Measurements from ENCODE around the gene DIS3L.
A peak's percentile ranks its signal among the peaks of the same experiment; 100 is the strongest.
"Not testable (repeated sequence)": the region's sequence is repeated elsewhere in the genome, so short reads cannot be mapped to it uniquely, and the experiment has no call there.

DIS3L gene

DNA sequence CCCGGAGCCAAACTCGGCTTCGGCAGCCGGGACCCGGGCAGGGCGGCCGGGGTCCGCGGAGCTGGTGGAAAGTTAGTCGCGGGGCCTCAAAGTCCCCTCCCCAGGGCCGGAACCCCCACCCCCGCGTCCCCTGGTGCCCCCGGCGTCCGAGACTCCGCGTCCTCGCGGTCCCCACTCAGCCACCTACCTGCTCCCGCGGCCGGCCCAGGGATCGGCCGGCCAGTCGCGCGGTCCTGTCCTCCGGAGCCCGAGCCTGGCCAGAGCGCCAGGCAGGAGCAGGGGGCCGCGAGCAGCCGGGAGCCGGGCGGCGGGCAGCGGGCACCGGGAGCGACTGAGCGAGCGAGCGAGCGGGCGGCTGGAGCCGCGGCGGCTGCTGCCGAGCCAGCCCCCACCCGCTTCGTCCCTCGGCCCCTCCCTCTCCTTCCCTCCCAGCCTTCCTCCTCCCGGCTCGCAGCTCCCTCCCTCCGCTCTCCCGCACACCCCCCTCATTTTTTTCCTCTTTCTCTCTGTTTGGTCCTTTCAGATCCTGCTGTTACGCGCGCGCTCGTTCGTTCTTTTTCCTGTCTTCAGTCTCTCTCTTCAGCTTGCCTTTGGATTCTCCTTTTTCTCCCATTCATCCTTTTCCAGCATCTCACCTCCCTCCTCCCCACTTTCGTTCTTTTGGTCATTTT lies 39.8 kb upstream of the DIS3L start, which contains the start of gene MEGF11:
Gene MEGF11, minus strand, starts transcription at position 333 of the 671 bp plus-strand sequence. CDS start 125,347 bp downstream, outside the sequence.
- H3K27ac ChIP-seq, result peak within 1 kb of the TSS; percentile 45; the same call in 1 of the 2 replicates
- no peak for TF ChIP-seq CTCF (conservative IDR thresholded peaks at IDR 0.05)

- no peak for TF ChIP-seq CTCF (conservative IDR thresholded peaks at IDR 0.05)
- H3K27ac ChIP-seq, result no peak overlapping the region
Observed at GRCh38 chr15:66254089-66254950, 39.0 kb upstream of the DIS3L start.

DNA sequence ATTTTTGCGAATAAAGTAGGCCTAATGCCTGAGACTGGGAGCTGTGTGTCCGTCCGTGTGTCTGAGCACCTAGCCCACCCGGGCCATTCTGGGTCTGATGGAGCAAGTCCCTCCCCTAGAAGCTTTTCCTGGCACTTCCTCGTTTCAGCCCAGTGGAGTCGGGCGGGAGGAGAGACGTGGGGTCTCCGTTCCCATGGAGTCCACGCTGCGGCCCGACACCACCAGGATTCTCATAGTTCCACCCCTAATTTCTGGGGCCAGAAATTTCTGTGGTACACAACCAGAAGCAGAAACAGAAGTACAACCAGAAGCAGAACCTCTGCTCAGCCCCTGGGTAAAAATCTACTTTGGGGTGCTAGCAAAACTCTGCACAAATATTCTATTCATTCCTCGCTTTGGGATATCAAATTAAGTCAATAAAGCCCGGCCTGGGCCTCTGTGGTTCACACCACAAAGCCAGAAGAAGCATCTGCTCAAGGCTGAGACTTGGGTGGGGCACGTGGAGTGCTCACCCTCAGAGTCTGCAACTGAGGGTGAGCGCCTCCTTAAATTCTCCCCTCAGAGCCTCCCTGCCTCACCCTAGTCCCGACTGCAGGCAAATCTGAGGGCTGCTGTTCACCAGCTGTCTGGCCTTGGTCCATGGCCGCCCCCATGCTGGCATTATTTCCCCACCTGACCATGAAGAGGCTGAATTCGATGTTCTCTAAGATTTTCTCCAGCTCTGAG lies 38.3 kb upstream of the DIS3L start:
- no peak overlapping the region for H3K27ac ChIP-seq
- TF ChIP-seq CTCF (conservative IDR thresholded peaks at IDR 0.05), result no peak

GRCh38 chr15:66256692-66257091 lies 36.7 kb upstream of the DIS3L start:
- H3K27ac ChIP-seq, result no peak overlapping the region
- no peak for TF ChIP-seq CTCF (conservative IDR thresholded peaks at IDR 0.05)

DNA sequence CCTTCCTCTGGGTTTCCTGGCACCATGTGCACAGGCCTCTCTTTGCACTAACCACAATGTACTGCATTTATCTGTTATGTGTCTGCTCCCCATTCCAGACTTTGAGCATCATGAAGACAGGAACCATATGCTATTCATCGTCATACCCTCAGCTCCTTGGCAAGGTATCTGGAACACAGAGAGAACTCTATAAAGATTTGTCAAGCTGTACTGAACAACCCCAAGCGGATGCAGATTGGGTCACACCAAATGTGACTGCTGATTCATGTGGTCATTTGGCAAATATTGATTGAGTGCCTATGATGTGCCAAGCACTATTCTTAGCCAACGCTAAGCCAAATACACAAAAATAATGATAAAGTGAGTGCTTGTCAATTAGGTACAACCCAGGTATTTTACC lies 32.3 kb upstream of the DIS3L start:
- TF ChIP-seq CTCF (conservative IDR thresholded peaks at IDR 0.05), result no peak
- H3K27ac ChIP-seq, result no peak overlapping the region

GRCh38 chr15:66262837-66263236 lies 30.5 kb upstream of the DIS3L start:
- H3K27ac ChIP-seq, result not testable (repeated sequence)

DNA sequence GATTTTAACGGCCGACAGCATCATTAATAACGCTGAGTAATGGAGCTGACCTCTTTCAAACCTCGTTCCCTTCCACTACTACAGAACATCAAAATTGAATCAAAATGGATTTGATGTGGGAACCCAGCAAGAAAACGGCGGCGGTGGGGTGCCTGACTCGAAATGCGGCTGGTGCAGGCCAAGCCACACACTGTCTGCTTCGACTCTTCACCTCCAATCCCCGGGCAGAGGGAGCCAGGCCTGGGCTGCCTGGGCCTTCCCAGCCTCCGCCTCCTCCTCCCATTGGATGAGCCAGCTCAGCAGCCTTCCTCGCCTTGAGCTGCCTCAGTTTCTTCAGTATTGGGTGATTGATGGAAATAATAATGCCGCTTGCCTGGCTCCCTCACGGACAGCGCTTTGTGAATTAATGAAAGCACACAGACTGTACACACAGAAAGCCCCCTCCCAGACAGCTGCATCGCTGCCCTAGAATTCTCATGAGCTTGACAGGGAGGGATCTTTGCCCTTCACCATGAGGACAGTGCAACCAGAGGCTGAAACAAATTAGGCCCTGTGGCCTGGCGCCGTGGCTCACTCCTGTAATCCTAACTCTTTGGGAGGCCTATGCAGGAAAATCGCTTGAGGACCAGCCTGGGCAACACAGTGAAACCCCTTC lies 28.4 kb upstream of the DIS3L start:
- no peak for TF ChIP-seq CTCF (conservative IDR thresholded peaks at IDR 0.05)
- H3K27ac ChIP-seq, result no peak overlapping the region

All from VCaP (cell line).